Hippocampal formation (tissue), 2 donors: ENCODE measurements around the gene BEND4.
"Not testable (repeated sequence)": the region's sequence is repeated elsewhere in the genome, so short reads cannot be mapped to it uniquely, and the experiment has no call there.

Experiments used
- DNase-seq, 2 donors: peaks; one replicate each; lab custom pipeline; 2025; lab: John Stamatoyannopoulos, UW

The BEND4 gene

DNA sequence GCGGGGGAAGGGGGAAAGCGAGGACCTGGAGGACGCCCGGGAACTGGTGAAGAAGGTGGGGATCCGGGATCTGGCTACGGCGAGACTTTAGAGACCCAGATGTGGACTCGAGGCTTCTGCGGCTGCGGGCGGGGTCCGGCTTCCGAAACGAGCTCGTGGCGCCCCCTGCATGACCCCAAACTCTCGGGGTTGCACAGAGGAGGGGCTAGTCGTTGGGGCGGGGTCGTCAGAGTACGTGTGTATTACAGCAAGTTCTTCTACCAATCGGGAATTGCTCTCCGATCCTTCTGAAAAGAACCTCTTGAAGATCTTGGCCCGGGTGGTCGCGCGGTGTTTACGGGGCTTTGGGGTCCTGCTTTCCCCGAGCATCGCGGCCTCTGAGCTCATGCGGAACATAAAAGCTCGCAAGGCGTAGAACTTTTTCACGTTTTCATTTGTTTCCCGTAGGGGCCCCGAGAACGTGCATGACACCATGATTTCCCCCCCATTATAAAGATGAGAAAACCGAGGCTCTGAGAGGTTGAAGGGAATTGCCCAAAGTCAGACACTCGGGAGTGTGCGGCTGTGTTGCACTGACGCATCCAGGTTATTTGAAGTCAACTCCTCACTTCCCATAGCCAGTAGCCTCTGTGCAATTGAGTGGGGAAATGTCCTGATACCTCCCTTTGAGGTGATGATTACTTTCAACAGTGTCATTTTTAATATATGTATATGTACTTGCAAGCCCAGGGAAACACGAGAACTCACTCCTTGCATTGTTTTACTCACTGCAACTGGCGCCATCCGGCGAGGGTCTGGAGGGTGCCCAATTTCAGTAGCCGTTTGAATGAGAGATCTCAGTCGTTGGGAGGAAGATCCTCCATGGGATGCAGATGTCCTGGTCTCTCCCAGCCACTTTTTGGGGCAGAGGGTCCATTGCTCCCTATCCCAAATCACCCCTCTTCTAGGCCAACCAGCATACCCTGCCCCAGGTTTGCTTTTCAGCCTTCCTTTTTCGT is at the start of gene BEND4:
BEND4 (minus strand) TSS at position 149 of the 998 bp plus-strand sequence. CDS start 512 bp downstream, outside the sequence.
- DNase-seq = no peak

DNA sequence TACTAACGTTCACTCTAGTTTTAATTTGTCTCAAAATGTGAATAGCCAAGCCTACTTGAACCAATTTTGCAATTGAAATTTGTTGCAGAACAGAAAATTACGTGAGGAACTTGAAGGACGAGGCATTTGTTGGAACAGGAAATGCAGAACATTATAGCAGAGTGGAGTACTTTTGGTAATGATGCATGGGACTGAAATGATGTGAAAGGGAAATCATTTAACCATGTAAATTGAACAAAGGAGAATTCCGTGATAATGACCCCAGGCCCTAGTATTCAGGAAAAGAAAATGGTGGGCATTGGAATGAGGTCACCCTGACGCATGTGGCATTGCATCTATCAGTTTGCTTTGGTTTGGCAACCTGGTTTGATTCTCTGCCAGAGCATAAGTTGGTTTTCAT is 44.9 kb upstream of the BEND4 start:
- no peak for DNase-seq

DNA sequence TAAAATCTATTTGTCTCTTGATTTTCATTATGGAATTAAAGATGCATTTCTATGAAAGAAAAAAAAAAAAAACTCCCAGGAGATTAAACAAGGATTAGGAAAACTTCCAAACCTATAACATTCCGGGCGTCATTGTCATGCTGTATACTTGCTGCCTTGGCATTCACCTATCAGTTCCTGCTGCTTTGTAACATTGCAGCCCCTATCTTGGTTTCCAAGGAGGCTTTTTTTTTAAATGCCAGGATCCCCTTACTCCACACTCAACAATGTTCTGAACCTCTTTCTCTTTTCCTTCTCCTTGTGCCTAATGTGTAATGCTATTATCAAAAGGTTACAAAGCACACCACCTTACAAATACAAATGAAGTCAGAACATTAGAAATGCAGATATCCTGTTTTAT is 20.5 kb upstream of the BEND4 start:
- DNase-seq = no peak

DNA sequence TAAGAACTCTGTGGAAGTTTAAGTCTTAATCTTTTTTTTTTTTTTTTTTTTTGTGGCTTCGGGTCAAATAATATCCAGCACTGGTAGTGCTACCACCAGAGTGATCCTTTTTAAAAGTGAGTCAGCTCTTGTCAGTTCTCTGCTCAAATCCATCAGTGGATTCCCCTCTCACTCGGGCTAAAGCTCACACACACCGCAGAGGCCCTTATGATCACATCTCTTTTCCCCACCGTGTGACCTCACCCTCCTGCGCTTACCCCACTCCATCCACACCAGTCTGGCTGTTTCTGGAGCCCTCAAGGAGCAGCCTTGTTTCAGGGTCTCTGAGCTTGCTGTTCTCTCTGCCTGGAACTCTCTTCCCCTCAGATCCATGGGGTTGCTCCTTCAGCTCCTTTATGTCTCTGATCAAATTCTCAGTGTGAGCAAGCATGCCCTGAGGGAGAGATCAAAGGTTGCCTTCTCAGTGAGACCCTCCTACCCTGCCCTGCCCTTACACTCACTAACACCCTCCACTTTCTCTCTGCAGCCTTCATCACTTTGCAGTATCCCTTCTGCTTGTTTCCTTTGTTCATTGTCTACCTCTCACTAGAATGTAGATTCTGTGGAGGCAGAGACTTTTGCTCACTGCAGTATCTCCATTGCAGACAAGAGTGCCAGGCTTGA is 19.8 kb upstream of the BEND4 start:
- no peak for DNase-seq

DNA sequence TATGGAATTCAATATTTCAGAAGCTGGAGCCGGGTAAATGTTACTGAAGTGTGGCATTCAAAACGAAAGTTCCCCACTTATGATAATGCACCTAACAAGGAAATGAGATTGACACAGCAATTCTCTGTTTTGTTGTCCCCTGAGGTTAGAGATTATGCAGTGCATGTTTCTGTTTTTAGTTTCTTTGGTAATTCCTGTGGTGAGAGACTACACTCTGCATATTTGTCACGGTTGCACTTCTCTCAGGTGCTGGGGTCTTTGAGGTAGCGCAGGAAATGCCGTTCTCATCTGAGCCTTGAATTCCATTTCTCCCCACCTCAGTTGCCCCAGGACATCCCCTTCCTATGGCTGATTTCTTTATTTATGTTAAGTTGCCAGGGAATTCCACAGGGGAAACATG is 15.3 kb upstream of the BEND4 start:
- no peak for DNase-seq

DNA sequence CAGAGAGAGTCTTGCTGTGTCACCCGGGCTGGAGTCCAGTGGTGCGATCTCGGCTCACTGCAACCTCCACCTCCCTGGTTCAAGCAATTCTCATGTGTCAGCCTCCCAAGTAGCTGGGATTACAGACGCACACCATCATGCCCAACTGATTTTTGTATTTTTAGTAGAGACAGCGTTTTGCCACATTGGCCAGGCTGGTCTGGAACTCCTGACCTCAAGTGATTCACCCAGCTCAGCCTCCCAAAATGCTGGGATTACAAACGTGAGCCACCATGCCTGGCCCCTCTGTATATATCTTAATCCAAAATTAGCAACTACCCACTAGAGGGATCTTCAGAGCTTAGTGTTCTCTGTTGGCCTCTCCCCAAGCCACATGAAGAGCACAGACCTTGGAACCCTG is 13.7 kb upstream of the BEND4 start:
- not testable (repeated sequence) for DNase-seq

DNA sequence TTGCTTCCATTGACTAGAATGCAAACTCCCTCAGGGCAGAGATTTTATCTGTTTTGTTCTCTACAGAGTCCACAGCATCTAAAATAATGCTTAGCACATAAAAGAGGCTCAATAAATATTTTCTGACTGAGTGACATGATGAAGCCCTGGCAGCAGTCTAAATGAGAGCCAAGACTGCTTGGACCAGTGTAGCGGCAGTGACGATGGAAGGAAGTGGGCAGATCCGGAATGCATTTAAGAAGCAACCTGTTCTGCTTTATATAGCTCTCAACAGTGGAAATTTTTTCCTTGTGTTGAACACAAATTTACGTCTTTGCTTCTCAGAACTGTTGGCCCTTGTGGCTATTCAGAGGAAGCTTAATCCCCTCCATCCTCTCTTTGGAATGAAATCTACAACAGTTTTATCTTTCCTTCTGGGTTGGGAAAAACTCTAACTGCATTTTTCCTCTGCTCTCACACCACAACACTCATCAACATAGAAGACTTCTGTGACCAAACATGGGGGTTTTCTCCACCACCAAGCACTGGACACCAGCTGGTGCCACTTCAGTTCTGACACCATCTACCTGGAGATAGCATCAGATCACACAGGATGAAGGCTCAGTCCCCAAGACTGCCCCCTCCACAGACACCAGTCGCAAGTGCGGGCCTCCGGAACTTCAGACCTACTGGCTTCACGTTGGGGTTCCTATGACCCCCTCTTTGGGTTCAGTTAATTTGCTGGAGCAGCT is 7.0 kb upstream of the BEND4 start:
- no peak for DNase-seq

DNA sequence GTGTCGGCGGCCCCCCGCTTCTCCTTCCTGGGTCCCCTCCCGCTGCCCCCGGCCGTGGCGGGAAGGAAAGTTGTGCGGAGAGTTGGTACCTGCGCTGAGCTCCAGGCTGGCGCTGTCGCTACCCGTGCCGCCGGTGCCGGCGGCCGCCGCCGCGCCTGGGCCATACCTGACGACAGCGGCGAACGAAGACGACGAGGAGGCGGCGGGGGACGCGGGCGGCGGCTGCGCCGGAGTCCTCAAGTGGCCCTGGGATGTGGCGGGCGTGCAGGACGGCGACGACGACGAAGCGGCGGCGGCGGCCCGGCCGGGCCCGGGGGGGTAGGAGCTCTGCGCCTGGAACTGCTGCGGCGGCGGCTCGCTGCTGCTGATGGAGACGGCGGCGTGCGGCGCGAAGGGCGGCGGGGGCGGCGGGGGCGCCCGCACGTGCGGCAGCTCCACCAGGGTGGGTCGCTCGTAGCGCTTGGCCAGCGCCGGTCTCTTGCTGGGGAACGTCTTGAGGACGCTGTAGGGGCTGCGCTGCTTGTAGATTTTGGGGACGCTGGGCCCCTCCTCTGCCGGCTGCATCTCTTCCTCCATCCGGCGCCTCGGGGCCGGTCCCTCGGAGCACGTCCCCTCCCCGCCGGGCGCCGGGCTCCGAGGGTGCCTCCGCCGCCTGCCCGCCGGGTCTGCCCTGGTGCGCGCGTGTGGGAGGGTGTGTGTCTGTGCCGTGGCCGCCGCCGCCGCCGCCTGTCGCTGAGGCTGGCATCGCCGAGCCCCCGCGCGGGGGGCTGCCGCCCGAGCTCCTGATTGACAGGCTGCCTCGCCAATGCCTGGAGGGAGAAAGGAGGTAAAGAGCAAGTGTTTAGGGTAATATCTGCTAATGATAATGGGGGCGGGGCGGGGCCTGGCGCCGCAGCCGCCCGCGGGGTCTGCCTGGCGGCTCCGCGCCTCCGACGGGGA is 618 bp downstream of the BEND4 start:
- no peak for DNase-seq

DNA sequence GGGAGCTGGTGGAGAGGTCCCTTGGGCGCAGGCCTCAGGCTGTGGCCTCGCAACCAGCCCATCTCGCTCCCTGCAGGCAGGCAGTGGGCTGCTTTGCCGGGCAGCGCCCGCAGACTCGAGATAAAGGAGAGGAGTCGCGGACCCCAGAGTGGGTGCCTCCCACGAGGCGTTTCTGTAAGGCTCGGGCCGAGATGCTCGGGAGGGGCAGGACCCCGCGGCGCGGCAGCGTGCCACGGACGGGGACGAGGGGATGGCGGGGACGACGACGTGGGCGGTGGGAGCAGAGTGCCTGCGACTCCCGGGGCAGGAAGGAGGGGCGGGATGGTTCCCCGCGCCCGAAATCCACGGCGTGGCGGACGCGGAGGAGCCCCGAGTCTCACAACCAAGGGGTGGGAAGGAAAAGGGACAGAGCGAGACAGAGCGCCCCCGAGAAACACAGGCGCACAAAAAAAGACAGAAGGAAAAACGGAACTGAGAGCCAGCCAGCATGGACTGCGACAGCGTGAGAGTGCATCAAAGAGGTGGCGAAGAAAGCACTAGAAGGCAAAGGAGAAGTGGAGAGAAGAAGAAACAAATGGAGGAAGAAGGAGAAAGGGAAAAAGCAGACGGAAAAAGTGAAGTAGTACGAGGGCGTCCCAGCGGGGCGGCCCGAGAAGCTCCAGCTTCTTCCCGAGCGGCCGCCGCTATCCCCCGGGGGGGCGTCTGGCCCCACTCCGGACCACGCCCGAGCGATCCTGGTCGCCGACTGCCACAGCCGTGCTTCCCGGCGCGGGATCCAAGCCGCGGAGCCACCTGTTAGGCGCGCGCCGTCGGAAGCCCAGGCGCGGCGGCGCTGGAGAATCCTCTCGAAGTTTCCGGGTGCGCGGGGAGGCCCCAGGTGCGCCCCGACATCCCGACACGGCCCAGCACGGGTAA is 1.5 kb downstream of the BEND4 start:
- DNase-seq = no peak

DNA sequence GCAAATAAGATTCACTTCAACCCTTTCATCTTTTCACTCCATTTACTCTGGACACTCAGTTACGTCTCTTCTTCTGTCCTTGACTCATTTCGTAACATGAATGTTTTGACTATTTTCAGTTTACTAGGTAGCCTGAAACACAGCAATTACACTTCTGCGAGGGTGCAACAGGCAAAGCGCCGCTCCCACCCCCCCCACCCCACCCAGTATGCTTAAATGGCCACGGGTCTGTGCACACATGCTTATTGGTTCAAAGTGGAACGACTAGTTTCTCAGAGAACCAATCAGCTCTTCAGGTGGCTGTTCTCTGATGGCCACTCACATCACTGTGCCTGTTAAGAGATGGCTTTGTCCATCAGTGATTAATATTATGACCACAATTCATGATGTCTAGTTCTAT is 3.5 kb downstream of the BEND4 start:
- DNase-seq = no peak

DNA sequence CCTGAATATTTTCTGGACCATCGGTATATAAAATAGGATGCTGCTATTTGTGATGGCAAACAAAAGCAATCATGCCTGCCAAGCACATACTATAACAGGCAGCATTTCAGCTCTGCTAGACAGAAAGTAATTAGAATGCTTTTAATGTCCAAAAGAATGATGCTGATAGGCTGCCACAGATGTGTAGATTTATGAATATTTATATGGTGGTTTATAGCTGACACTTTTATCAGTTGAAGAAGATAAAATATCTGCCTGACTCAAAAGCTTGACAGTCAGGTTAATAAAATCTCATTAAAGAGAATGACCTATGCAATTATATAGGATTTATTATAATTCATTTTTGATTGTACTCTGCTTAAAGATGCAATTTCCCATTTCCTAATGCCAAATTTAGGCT is 4.0 kb downstream of the BEND4 start:
- no peak for DNase-seq

DNA sequence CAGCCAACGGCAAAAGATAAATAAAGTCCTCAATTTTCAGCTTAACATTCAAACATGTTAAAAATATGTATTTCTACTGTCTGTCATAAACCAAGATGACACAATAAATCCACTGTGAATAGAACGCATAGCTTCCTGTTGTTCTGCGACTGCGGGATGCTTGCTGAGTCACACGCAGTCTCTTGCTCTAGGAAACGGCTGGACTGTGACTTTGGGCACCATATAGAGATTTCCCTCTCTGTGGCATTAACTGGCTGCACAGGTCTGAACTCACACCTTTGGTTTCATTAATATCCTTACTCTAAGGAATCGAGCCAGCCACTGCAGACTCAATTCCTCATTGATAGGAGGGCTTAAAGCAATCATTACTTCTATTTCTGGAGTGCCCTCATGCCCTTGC is 8.4 kb downstream of the BEND4 start:
- no peak for DNase-seq

DNA sequence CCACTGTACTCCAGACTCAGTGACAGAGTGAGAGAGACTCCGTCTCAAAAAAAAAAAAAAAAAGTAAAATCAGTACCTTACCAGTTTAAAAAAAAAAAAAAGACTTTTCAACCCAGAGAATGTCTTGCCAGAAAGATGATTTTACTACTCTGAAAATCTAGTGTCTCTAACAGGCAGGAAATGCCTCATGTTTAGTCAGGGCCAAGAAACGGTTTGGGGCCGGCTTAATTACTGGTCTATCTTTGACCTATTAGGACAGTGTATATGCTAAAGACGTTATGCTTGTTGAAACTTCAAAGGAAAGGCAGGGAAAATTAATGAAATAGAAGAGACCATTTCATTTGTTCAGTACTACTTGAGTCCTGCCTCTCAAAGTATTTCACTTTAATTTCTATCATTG is 9.9 kb downstream of the BEND4 start:
- DNase-seq = no peak

DNA sequence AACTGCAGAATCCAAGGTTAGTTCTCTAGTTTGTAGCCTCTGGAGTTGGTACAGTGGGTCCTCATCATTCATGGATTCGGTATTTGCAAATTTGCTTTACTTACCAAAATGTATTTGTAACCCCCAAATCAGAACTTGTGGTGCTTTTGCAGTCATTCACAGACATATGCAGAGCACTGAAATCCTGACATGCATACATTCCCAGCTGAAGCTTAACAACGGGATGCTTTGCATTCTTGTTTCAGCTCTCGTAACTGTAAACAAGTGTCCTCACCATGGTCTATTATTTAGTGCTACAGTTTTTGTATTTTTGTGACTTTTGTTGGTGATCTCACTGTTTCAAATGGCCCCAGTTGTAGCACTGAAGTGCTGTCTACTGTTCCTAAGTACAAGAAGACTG is 16.1 kb downstream of the BEND4 start:
- DNase-seq = no peak

DNA sequence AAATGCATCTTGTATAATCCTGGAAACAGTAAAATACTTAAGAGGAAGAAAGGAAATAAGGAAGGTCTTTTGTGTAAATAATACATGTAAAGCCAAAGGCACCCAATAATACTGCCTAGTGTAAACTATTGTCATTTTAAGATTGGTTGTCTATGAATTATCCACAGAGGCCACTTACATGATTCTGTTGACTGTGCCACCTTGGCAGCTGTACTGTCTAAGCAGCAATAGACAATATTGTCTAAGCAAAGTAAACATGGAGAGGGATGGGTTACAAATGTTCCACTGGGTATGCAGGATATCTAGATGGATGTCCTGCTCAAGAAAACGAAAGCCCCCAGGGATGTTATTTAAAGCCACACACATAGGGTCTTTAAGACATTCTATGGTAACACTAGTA is 19.4 kb downstream of the BEND4 start:
- no peak for DNase-seq

DNA sequence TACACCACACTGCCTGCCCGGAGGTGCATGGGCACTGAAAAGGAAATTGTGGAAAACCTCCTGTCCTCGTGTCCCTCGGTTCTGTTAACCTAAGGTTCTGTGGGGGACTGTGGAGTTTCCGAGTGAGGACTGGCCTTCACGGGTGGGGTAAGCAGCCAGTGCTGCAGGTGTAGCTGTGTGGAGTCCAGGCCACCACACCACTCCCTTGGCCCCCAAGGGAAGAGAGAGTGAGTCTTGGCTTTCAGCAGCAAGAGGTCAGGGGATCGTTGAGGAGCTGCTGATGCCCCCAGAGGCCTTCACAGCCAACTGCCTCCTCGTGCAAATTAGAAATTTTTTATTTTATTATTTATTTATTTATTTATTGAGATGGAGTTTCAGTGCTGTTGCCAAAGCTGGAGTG is 20.4 kb downstream of the BEND4 start:
- DNase-seq = no peak

DNA sequence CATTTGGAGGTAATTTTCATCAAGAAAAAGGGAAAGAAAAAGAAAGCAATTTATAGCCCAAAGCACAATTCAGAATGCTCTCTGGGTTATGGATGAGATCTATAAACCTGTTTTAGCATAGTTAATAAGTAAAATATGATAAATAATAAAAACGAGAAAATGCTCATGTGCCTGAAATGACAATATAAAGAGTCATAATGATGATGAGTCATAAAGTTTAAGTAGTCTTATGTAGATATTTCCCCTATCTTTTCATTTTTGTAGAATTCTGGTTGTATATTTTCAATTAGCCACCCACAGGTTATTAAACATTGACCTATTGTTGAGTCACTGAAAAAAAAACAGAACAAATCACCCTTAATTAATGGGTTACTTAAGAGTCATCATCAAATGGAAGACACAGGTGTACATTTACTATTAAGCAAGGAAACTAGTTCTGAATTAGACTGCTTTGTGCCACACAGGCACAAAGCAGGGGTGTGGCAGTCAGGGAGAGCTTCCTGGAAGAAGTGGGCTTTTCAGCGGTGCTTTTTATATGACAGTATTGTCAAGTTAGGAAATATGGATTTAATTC is 29.3 kb downstream of the BEND4 start:
- no peak for DNase-seq

DNA sequence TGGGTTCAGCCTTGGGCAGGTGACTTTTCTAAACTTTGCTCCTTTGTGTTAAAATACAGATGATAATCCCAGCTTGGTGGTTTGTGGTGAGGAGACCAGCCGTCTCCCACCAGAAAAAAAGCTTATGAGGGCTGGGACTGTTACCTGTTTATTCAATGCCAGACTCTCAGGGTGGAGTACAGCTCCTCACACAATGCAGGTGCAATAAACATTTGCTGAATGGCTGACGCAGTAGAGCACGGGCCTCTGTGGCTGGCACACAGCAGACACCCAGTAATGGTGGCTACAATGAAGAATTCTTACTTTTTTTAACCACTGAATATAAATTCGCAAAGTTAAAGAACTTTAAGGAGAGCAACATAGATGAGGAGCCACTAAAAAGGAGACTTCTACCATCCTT is 30.2 kb downstream of the BEND4 start:
- DNase-seq = no peak

DNA sequence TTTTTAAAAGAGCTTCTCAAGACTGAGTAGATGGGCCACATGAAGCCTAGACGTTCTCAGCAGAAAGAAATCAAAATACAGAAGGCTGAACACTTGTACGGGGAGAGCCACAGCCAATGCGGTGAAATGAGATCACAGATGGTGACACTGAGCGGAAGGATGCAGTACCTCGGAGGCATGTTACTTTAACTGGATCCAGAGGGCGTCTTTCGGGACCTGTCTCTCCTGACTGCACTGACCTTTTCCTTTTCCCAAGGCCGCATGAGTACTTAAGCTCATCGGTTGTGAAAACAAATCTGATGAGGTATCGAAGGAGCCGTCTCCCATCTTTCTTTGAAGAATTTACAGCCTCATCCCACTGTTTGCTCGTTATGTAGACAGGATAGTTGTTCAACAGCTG is 32.6 kb downstream of the BEND4 start:
- DNase-seq = no peak

DNA sequence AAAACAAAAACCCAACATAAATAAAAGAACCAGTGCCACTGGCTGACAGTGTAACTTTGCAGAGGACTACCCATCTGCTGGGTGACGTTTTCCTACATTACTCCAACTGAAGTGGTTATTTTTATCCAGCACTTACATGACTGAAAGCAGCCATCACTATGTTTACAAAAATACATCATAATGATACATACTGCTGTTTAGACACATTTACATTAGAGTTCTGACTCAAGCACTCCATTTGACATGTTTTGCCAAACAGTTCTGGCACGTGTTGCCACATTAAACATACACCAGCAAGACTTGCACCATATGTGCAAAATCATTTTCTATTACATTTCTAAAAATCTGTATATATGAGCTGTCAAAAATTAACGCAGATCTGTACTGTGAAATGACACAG is 39.6 kb downstream of the BEND4 start:
- no peak for DNase-seq
